SU-DHL-6 (cell line): ENCODE results near the gene WDR47.

Experiments used
- CTCF ChIP-seq: fragments of 200-600 bp; sonication (generic); IDR thresholded peaks from one replicate; pipeline ENCODE4 v1.5.1; 2017; ENCODE audit warnings: antibody characterized with exemption, mild to moderate bottlenecking, low read length, moderate library complexity; ENCODE audit not compliant: insufficient read depth, poor library complexity, severe bottlenecking
- EZH2phosphoT487 ChIP-seq: fragments of 200-600 bp; sonication (generic), shearing (Covaris generic); conservative IDR thresholded peaks from 2 replicates; pipeline ENCODE4 v1.6.1; 2018; ENCODE audit warnings: mild to moderate bottlenecking, antibody characterized with exemption, low read length, moderate library complexity, mixed read lengths

GRCh38 chr1:108983114-108983513, 58.8 kb downstream of the WDR47 start:
- no peak for TF ChIP-seq CTCF
- TF ChIP-seq EZH2phosphoT487: no peak
